Left kidney (tissue), 2 donors: ENCODE data around the gene LCE4A. TPM values are rescaled to one million over a fixed set of nuclear protein-coding genes. Genes with fewer than 3 reads are reported as not detected.

Source experiments
- DNase-seq: peaks from one replicate; pipeline ENCODE4 v3.0.0-alpha.2; 2013
- polyA plus RNA-seq: library from polyadenylated mRNA; unstranded; fragments of 120-200 nt; gene quantifications from one replicate; pipeline ENCODE4 v1.2.1, GENCODE V29; 2013; ENCODE audit not compliant: insufficient read length

The LCE4A gene
- polyA plus RNA-seq, 1 donor, result not detected

- DNase-seq, result no peak
Observed at GRCh38 chr1:152745765-152746444, 37.9 kb downstream of the LCE4A start.

- DNase-seq, result no peak
Observed at GRCh38 chr1:152747831-152748230, 39.9 kb downstream of the LCE4A start.

- DNase-seq, result no peak
Observed at GRCh38 chr1:152752225-152752624, 44.3 kb downstream of the LCE4A start.

- no peak for DNase-seq
Observed at GRCh38 chr1:152753586-152753985, 45.6 kb downstream of the LCE4A start.

- DNase-seq, result no peak
Observed at GRCh38 chr1:152756872-152757271, 48.9 kb downstream of the LCE4A start.

GRCh38 chr1:152757747-152758146 lies 49.8 kb downstream of the LCE4A start, which contains the start of gene KPRP:
KPRP (plus strand) TSS chr1:152758025; CDS start chr1:152759589, 1,564 bp downstream.
- no peak for DNase-seq

GRCh38 chr1:152758636-152759035 lies 50.7 kb downstream of the LCE4A start:
- no peak for DNase-seq

Other genes starting within 250 kb of the LCE4A start
- 0.17 TPM for gene LCE5A, start 197.4 kb upstream of the LCE4A start, polyA plus RNA-seq
- not detected for gene CRCT1, start 193.7 kb upstream of the LCE4A start, polyA plus RNA-seq
- not detected for gene LCE3E, start 141.4 kb upstream of the LCE4A start, polyA plus RNA-seq
- gene LCE3D, start 127.6 kb upstream of the LCE4A start, polyA plus RNA-seq, result not detected
- not detected for gene LCE3C, start 107.9 kb upstream of the LCE4A start, polyA plus RNA-seq
- gene LCE3B, start 94.3 kb upstream of the LCE4A start, polyA plus RNA-seq, result not detected
- gene LCE3A, start 85.1 kb upstream of the LCE4A start, polyA plus RNA-seq, result not detected
- not detected for gene LCE2D, start 44.8 kb upstream of the LCE4A start, polyA plus RNA-seq
- not detected for gene LCE2C, start 32.9 kb upstream of the LCE4A start, polyA plus RNA-seq
- gene LCE2B, start 22.0 kb upstream of the LCE4A start, polyA plus RNA-seq, result not detected
- gene LCE2A, start 9.8 kb upstream of the LCE4A start, polyA plus RNA-seq, result not detected
- gene KPRP, start 49.9 kb downstream of the LCE4A start, polyA plus RNA-seq, result not detected
- gene LCE1F, start 67.0 kb downstream of the LCE4A start, polyA plus RNA-seq, result not detected
- not detected for gene LCE1E, start 78.1 kb downstream of the LCE4A start, polyA plus RNA-seq
- gene LCE1D, start 88.6 kb downstream of the LCE4A start, polyA plus RNA-seq, result not detected
- not detected for gene LCE1C, start 98.5 kb downstream of the LCE4A start, polyA plus RNA-seq
- not detected for gene LCE1B, start 103.8 kb downstream of the LCE4A start, polyA plus RNA-seq
- gene LCE1A, start 119.3 kb downstream of the LCE4A start, polyA plus RNA-seq, result not detected
- not detected for gene LCE6A, start 134.7 kb downstream of the LCE4A start, polyA plus RNA-seq
- not detected for gene LCE7A, start 151.8 kb downstream of the LCE4A start, polyA plus RNA-seq
- not detected for gene SMCP, start 170.2 kb downstream of the LCE4A start, polyA plus RNA-seq
- gene IVL, start 200.4 kb downstream of the LCE4A start, polyA plus RNA-seq, result 0.23 TPM
- not detected for gene SPRR5, start 239.0 kb downstream of the LCE4A start, polyA plus RNA-seq